ENCODE measurements around the gene MIXL1.

DNA sequence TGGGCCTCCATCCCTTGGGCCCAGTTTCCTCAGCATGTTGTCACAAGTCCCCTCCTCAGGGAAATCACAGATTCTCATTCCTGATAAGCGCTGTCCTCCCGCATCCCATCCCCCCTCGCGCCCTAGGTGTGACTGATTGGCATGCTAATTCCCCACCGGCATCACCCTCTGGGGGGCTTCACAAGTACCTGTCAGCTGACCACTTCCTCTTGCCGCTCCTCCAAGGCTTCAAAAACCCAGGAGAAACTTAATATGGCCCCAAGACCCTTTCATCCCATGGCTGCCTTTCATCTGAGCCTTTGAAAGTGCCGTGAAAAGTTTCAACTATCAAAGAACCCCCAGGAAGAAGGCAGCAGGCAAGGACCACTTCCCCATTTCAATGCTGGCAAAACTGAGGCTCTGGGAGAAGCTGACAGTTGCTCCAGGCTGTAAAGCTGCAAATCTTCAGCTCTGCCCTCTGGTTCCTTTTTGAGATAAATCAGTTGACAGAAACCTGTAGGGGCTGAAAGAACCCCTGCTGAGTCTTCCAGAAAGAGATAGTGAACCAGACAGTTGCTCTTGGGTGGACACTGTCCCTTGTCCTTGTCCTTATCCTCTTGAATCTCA is 12.8 kb upstream of the MIXL1 start:
- TF ChIP-seq, protein P1, sequence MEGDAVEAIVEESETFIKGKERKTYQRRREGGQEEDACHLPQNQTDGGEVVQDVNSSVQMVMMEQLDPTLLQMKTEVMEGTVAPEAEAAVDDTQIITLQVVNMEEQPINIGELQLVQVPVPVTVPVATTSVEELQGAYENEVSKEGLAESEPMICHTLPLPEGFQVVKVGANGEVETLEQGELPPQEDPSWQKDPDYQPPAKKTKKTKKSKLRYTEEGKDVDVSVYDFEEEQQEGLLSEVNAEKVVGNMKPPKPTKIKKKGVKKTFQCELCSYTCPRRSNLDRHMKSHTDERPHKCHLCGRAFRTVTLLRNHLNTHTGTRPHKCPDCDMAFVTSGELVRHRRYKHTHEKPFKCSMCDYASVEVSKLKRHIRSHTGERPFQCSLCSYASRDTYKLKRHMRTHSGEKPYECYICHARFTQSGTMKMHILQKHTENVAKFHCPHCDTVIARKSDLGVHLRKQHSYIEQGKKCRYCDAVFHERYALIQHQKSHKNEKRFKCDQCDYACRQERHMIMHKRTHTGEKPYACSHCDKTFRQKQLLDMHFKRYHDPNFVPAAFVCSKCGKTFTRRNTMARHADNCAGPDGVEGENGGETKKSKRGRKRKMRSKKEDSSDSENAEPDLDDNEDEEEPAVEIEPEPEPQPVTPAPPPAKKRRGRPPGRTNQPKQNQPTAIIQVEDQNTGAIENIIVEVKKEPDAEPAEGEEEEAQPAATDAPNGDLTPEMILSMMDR (IDR thresholded peaks at IDR 0.05; ENCODE audit: low read length), result no peak
- TF ChIP-seq EZH2phosphoT487 (IDR thresholded peaks at IDR 0.05; ENCODE audit: low read length) (no peak), EZH2 (optimal IDR thresholded peaks at IDR 0.05; ENCODE audit: low read depth, low read length) (no peak)

Measured in MM.1S (cell line).